Stimulated activated naive CD8-positive, alpha-beta T cell treated with anti-CD3 and anti-CD28 coated beads, Interleukin-15, amount 100 ng/mL, for 72 hours (primary cell): ENCODE measurements around the gene CTNNA2.

ENCODE experiments used
- ATAC-seq: fragments of 150-1000 bp; cut with Tn5 transposase; 2 replicates; pipeline ENCODE4 v1.10.0; 2021; ENCODE audit warnings: mild to moderate bottlenecking, moderate library complexity
- DNase-seq, 2 donors: peaks; one replicate each; pipeline ENCODE4 v3.0.0; 2021 to 2022
- H3K27ac Mint-ChIP-seq, 2 donors: one replicate each; pipeline ENCODE4 v1.8.0; 2022; ENCODE audit warnings: mild to moderate bottlenecking in 2 of 2, mixed read lengths in 2 of 2, moderate library complexity in 2 of 2
- H3K27me3 Mint-ChIP-seq: one replicate; pipeline ENCODE4 v1.8.0; 2022; ENCODE audit warnings: mixed read lengths
- H3K4me1 Mint-ChIP-seq: one replicate; pipeline ENCODE4 v1.8.0; 2022; ENCODE audit warnings: mild to moderate bottlenecking, mixed read lengths
- H3K4me3 Mint-ChIP-seq, 2 donors: one replicate each; pipeline ENCODE4 v1.8.0; 2022; ENCODE audit warnings: mild to moderate bottlenecking in 2 of 2, mixed read lengths in 2 of 2, moderate library complexity in 1 of 2
- H3K9me3 Mint-ChIP-seq, 2 donors: one replicate each; pipeline ENCODE4 v1.8.0; 2022; ENCODE audit warnings: mixed read lengths in 2 of 2

The CTNNA2 gene

DNA sequence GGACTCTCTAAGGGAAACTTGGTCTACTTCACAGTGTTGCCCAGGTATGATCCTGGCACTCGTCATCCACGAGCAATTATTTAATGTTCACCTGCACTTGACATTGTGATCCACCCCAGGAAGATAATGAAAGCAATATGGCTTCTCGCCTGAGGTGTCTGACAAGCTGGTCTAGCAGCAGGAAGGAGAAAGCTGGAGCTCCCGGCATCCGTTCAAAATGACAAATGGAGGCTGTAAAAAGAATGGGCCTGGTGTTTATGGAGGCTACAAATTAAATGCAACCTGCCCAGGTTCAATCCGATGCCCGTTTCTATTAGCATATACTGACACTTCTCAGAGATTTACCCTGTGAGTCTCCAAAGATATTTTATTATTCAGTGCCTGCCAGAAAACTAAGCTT is 317.6 kb downstream of the CTNNA2 start:
- Mint-ChIP-seq H3K27ac (no peak overlapping the region), H3K4me1 (no peaks in the 10 kb centered on the region), H3K4me3 (no peak overlapping the region), H3K9me3 (peaks cover under 1 to 9% of the 10 kb centered on the region in 2 donors), H3K27me3 (no peaks in the 10 kb centered on the region)
- ATAC-seq: no peak
- DNase-seq: no peak

- Mint-ChIP-seq H3K27me3 (no peaks in the 10 kb centered on the region), H3K27ac (no peak overlapping the region), H3K4me1 (no peaks in the 10 kb centered on the region), H3K4me3 (no peak overlapping the region), H3K9me3 (peaks cover 5 to 15% of the 10 kb centered on the region in 2 donors)
- ATAC-seq: no peak
- no peak for DNase-seq
These were observed 319.1 kb downstream of the CTNNA2 start for GRCh38 chr2:79831961-79832360.

DNA sequence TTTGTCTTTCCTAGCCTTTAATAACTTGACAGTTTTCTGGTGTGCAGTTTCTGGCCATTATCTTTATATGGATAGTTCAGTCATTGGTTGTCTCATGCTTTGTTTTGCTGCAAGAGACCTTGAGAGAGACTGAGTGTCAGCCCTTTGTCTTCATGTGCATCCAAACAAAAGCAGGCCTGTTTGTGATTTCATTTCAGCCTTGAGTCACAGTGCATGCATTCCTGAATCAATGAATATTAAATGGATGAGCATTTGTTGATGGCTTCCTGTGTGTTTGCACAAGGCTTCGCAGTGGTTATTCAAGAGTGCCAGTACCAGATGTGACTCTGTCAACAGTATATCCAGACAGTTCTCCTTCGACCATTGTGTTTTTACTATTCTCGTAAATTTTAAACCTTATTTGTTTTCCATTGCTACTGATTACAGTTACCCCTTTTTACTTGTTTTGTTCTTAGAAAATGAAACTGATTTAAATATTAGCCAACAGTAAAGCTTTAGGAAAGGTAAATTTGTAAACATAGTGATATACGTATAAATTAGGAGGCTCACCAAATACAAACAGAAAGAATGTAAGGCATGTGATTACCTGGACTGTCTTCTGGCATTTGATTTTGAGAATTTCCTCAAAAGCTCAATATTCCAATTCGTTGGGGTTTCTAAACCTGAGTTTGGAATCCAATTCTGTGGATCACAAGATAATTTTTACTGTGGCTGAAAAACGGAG is 319.8 kb downstream of the CTNNA2 start:
- no peaks in the 10 kb centered on the region for H3K27me3 Mint-ChIP-seq
- DNase-seq (no peak), ATAC-seq (no peak)
- no peaks in the 10 kb centered on the region for H3K4me1 Mint-ChIP-seq
- peaks cover 5 to 15% of the 10 kb centered on the region in 2 donors for H3K9me3 Mint-ChIP-seq
- no peak overlapping the region for H3K27ac Mint-ChIP-seq
- no peak overlapping the region for H3K4me3 Mint-ChIP-seq

DNA sequence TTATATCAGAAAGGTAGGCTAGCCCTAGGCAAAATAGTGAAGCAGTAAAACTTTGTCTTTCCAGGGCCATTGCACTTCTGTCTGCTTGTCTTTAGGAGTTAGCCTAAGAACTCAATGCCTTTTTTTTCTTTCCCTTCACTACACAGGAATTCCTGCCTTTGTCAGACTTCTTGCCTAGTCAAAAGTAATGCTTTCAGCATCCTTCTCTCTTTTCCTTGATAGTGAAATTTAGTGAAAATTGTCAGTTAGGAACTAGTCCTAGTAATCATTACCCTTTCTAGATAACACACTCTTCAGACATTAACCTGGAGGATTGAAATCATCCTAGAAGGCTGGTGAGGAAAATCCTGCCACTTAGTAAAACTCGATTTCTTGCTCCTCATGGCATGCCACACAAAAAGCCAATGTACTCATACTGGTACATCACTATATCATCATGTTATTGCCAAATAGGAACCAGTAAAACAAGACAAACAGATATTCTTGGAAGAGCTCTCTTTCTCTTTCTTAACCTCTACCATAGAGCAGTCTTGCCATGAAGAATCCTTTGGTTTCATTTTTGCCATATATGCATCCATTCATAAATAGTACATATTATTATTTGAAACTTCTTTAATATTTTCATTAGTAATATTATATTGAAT is 320.5 kb downstream of the CTNNA2 start:
- H3K27me3 Mint-ChIP-seq: no peaks in the 10 kb centered on the region
- no peaks in the 10 kb centered on the region for H3K4me1 Mint-ChIP-seq
- ATAC-seq (no peak), DNase-seq (no peak)
- H3K4me3 Mint-ChIP-seq: no peak overlapping the region
- H3K9me3 Mint-ChIP-seq: peaks cover 5 to 18% of the 10 kb centered on the region in 2 donors
- H3K27ac Mint-ChIP-seq: no peak overlapping the region

DNA sequence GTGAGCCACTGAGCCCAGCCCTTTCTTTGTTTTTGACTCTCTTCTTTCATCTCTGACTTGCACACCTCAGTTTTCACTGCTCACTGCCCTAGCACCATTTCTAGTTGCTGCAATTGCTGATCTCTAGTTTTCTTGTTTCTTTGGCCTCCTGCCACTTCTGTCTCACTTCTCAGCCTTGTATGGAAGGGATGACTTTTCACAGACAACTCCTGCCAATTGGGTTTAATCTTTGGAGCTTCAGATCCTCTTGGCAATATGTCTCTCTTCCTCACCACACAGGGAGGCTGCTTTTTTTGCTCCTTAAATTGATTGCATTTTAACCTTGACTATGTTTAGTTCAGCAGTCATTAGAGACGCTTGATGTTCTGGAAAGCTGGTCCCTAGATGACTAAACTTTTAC is 323.1 kb downstream of the CTNNA2 start:
- Mint-ChIP-seq H3K9me3 (peaks cover 5 to 14% of the 10 kb centered on the region in 2 donors), H3K27me3 (no peaks in the 10 kb centered on the region), H3K27ac (no peak overlapping the region), H3K4me1 (no peaks in the 10 kb centered on the region), H3K4me3 (no peak overlapping the region)
- ATAC-seq (no peak), DNase-seq (no peak)

DNA sequence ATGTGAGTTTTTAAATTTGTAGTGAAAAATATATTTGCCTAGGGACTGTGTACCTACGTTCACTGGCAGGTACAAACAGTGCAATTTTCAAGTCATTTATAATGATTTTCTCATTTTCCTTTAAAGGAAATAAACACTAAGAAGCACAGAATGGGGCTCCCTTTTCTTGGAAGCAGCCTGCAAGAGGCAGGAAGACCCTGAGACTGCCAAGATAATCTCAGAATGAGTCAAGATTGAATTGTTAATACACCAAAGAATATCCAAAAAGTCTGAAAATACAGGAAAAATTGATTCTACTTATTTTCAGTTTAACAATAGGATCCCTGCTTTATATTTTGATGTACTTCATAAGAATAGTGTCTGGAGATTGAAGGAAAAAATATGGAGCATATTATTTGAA is 331.2 kb downstream of the CTNNA2 start:
- DNase-seq (no peak), ATAC-seq (no peak)
- no peak overlapping the region for H3K27ac Mint-ChIP-seq
- no peak overlapping the region for H3K4me3 Mint-ChIP-seq
- no peaks in the 10 kb centered on the region for H3K9me3 Mint-ChIP-seq
- no peaks in the 10 kb centered on the region for H3K27me3 Mint-ChIP-seq
- no peaks in the 10 kb centered on the region for H3K4me1 Mint-ChIP-seq

GRCh38 chr2:79846878-79847277 is 334.0 kb downstream of the CTNNA2 start:
- Mint-ChIP-seq H3K9me3 (no peaks in the 10 kb centered on the region), H3K4me3 (no peak overlapping the region), H3K27me3 (no peaks in the 10 kb centered on the region), H3K4me1 (no peaks in the 10 kb centered on the region), H3K27ac (no peak overlapping the region)
- DNase-seq: no peak
- ATAC-seq: no peak

- peaks cover 0 to 3% of the 10 kb centered on the region in 2 donors for H3K9me3 Mint-ChIP-seq
- no peak overlapping the region for H3K4me3 Mint-ChIP-seq
- no peak overlapping the region for H3K27ac Mint-ChIP-seq
- no peak for DNase-seq
- no peaks in the 10 kb centered on the region for H3K4me1 Mint-ChIP-seq
- ATAC-seq: no peak
- H3K27me3 Mint-ChIP-seq: no peaks in the 10 kb centered on the region
These were observed 336.4 kb downstream of the CTNNA2 start for GRCh38 chr2:79849241-79849640.

DNA sequence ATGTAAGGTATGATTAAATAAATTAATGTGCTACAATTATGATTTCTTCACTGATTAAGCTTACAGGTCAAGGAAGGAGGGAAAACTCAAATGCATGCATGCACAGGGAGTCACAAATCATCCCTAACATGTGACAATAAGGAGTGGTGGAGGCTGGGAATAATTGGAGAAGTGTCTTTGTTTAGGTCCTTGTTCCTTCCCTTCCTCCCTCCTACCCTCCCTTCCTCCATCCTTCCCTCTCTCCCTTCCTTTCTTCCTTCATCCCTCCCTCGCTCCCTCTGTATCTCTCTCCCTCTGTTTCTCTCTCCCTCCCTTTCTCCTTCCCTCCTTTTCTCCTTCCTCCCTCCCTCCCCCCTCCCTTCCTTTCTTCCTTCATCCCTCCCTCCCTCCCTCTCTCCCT is 337.1 kb downstream of the CTNNA2 start:
- DNase-seq (no peak), ATAC-seq (no peak)
- no peaks in the 10 kb centered on the region for H3K4me1 Mint-ChIP-seq

DNA sequence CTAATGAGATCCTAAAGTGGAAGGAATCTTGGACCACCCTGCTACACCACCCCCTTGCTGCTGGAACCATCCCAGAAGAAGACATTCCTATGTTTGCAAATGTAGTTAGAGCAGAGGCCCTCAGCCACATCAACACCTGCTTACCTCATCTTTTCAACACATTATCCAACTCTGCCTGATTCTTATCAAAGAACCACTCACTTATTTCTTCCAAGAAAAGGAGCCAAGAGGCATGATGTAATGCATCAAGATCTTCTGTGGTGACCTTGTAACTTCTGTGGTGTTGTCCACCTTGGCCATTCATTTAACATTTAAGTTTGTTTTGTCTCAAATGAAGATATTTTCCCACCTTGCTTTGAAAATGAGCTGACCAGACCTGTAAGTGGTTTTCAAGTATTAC is 338.1 kb downstream of the CTNNA2 start:
- no peaks in the 10 kb centered on the region for H3K27me3 Mint-ChIP-seq
- no peaks in the 10 kb centered on the region for H3K4me1 Mint-ChIP-seq
- no peak for DNase-seq
- no peak overlapping the region for H3K4me3 Mint-ChIP-seq
- no peak for ATAC-seq
- no peak overlapping the region for H3K27ac Mint-ChIP-seq
- H3K9me3 Mint-ChIP-seq: peaks cover 0 to 6% of the 10 kb centered on the region in 2 donors

More for the DNA sequence above, 337.1 kb downstream of the CTNNA2 start:
- Mint-ChIP-seq H3K27ac (no peak overlapping the region), H3K9me3 (peaks cover 0 to 6% of the 10 kb centered on the region in 2 donors), H3K27me3 (no peaks in the 10 kb centered on the region), H3K4me3 (no peak overlapping the region)

DNA sequence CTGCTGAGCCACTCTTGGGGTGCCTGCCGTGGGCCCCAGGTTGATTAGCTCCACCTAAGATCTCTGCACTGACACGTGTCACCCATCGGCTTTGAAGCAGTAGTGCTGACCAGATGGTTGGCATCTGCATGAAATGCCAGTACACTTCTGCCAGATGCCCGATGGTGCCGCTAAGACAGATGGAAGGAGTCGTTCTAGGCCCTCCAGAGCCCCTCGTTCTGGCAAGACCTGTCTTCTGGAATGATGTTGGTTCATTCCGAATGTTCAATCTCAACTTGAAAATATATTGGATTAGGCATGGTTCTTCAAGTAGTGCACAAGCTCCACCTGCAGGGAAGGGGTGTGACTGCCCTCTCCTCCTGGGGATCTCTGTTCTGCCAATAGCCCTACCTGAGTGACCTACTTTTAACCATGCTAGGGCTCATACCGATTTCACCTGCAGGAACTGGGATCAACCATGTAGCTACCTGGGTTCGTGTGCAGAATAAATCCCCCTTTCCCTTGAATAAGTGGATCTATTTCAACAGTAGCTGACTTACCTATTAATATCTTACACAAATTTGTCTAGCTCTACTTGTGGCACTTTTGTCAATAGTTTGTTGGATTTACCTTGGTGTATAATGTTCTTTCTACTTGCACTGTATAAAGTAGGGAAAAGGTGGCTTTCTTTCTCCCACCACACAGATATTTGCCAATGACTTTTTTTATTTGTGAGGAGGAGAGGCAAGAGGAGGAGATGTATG is 342.6 kb downstream of the CTNNA2 start:
- H3K9me3 Mint-ChIP-seq: peaks cover 0 to 6% of the 10 kb centered on the region in 2 donors
- no peaks in the 10 kb centered on the region for H3K4me1 Mint-ChIP-seq
- no peak overlapping the region for H3K4me3 Mint-ChIP-seq
- no peak overlapping the region for H3K27ac Mint-ChIP-seq
- no peak for DNase-seq
- ATAC-seq: no peak
- H3K27me3 Mint-ChIP-seq: no peaks in the 10 kb centered on the region

GRCh38 chr2:79857888-79858287 is 345.0 kb downstream of the CTNNA2 start:
- no peak overlapping the region for H3K4me3 Mint-ChIP-seq
- DNase-seq: no peak
- H3K27me3 Mint-ChIP-seq: no peaks in the 10 kb centered on the region
- no peak for ATAC-seq
- H3K9me3 Mint-ChIP-seq: peaks cover 0 to 6% of the 10 kb centered on the region in 2 donors
- H3K4me1 Mint-ChIP-seq: no peaks in the 10 kb centered on the region
- H3K27ac Mint-ChIP-seq: no peak overlapping the region

- H3K27ac Mint-ChIP-seq: no peak overlapping the region
- ATAC-seq: no peak
- no peak overlapping the region for H3K4me3 Mint-ChIP-seq
- peaks cover 0 to 4% of the 10 kb centered on the region in 2 donors for H3K9me3 Mint-ChIP-seq
- DNase-seq: no peak
- H3K27me3 Mint-ChIP-seq: no peaks in the 10 kb centered on the region
- H3K4me1 Mint-ChIP-seq: no peaks in the 10 kb centered on the region
These were observed 347.6 kb downstream of the CTNNA2 start for GRCh38 chr2:79860228-79861058.

DNA sequence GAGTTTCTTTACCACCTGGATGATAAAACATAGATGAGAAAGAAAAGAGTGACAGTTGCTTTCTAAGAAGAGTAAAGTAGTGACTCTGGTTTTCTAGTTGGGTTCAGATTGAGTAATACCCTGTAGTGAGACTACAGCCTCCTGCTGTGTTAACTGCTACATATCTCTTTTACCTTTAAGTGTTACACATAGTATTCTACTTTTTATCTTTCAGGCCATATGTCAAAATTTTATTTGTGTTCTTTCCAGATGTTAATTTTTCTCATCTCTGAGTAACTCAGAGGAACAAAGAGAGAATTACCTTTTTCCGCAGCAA is 348.2 kb downstream of the CTNNA2 start:
- no peak for DNase-seq
- H3K4me1 Mint-ChIP-seq: no peaks in the 10 kb centered on the region
- H3K27ac Mint-ChIP-seq: no peak overlapping the region
- no peak overlapping the region for H3K4me3 Mint-ChIP-seq
- peaks cover 0 to 4% of the 10 kb centered on the region in 2 donors for H3K9me3 Mint-ChIP-seq
- ATAC-seq: no peak
- no peaks in the 10 kb centered on the region for H3K27me3 Mint-ChIP-seq

DNA sequence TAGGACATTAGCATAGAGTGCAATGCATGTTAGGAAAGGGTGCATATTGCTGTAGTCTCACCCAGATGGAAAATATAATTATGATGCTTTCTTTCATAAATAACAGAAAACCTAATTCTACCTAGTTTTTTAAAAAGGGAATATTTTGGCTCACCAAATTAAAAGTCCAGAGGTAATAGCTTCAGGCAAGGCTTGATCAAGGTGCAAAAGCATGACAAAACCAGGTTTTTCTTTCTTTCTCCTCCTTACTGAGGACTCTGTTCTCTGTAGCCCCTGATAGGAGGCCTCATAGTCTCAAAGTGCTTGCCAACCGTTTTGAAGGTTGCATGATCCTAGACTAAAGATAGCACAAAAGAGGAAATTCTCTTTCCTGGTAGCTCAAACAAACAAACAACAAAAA is 349.9 kb downstream of the CTNNA2 start:
- ATAC-seq: no peak
- no peaks in the 10 kb centered on the region for H3K27me3 Mint-ChIP-seq

More for the DNA sequence above, 349.9 kb downstream of the CTNNA2 start:
- DNase-seq: no peak
- Mint-ChIP-seq H3K4me3 (no peak overlapping the region), H3K27ac (no peak overlapping the region), H3K4me1 (no peaks in the 10 kb centered on the region), H3K9me3 (peaks cover 0 to 9% of the 10 kb centered on the region in 2 donors)
